GM12892 (cell line): Measurements from ENCODE around the gene CPS1.

Experiments used
- DNase-seq: peaks from one replicate; pipeline ENCODE4 v3.0.0; 2011; ENCODE audit not compliant: insufficient read length
- FAIRE-seq: peaks from 2 replicates; lab custom pipeline; 2011; peaks lifted over from hg19 to GRCh38; lab: Jason Lieb, UNC
- POLR2A ChIP-seq: IDR thresholded peaks from 2 replicates; pipeline ENCODE4 v1.6.1; 2011; ENCODE audit warnings: low read depth, low read length, control low read depth
- POLR2AphosphoS5 ChIP-seq: IDR thresholded peaks from 2 replicates; pipeline ENCODE4 v1.6.1; 2011; ENCODE audit warnings: low read depth, low read length, control low read depth
- TAF1 ChIP-seq: IDR thresholded peaks from 2 replicates; pipeline ENCODE4 v1.6.1; 2011; ENCODE audit warnings: low read depth, mild to moderate bottlenecking, control low read depth, low read length, borderline replicate concordance

CPS1 gene

DNA sequence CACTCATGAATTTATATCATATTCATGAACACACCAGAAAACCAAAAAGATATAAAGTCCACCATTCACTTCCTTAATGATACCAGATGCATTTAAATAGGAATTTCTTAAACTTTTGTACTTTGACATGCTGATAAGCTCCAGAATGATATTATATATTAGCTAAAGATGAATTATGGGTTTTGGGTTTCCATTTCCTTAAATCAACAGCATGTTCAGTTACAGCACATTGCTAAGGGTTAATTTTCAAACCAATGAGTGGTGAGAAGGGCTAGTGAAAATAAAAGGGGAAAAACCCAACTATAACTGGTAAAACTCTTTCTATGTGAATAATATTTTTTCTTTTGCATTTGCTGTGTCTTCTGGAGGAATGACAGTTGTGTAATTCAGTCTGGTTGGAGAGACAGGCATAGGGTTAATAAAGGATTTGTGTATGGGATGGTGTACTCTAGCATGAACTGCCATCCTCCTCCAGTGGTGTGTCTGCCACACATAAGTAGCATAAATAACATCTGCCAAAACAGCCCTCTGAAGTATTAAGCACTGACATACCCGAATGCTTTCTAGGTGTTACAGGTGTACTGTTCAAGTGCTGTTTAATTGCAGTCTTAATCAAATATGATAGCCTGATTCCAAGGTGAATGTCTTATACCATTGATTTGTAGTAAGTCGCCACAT lies 19.3 kb upstream of the CPS1 start:
- TF ChIP-seq POLR2A (no peak), POLR2AphosphoS5 (no peak), TAF1 (no peak)
- no peak for FAIRE-seq
- DNase-seq, result no peak

DNA sequence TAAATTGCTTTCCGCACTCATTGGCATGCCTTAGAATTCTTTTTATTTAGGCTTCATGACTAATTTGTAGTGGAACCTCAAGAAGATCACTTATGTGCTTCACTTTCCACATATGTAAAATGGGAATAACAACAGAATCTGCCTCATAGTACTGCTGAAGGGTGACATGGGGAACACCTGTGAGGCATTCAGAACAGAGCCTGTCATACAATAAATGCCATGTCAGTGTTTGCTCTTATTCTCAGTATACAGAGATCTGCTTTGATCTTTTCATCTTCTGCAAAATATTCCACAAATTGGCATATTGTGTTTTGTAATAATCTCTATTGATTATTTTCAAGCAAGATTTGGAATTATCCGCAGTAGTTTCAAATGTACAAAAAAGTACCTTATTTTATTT lies 17.4 kb upstream of the CPS1 start:
- FAIRE-seq (no peak), DNase-seq (no peak)
- TF ChIP-seq TAF1 (no peak), POLR2A (no peak), POLR2AphosphoS5 (no peak)

DNA sequence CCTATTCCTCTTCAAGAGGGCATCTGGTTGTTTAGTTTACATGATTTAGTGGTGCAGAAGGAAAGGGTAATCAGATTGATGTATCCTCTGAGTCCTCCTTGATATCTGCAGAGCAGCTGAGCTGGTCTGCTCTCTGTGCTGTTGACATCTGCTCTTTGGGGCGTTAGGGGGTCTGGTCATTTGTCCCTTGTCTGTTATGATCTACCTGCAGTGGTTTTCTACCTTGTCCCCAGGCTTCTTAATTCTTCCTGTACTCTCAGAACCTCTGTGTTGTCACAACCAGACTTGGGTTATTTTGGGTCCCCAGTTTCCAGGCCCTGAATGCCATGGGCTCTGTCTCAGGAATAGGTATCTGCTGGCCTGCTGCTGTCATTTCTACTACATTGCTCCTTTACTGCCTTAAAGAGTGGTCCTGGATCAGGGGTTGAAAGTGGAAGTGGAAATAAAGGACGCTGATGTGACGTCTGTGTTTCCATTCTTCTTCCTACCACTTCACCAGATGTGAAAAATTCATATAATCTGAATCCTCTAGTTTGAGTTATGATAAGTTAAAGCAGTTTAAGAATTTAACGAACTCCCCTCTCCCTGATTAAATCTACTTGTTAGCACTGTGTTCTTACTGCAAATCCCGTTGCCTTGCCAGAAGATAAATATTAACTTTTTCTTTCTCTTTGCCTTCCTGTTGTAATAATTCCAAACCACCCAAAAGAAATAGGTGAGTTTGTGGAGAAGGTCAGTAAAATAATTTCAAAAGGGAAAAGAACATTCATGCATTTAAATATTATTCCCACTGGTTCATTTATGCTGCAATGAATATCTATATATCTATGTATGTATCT lies 16.6 kb upstream of the CPS1 start:
- FAIRE-seq (no peak), DNase-seq (no peak)
- TF ChIP-seq POLR2A (no peak), TAF1 (no peak), POLR2AphosphoS5 (no peak)

DNA sequence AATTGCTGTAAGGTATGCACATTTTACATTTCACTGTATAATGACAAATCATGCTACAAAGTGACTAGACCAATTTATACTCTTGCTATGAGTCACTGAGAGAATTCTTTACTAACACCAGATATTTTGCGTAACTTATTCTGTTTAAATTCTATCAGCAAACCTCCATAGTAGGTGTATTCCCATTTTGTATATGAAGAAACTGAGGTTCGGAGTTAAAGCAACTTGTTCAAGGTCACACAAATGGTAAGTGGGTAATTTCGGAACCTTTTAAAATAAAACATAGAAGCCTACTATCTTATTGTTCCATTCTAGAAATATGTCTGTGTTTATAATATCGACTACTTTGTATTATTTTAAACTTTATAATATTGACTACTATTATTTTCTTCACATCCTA lies 15.9 kb upstream of the CPS1 start:
- TF ChIP-seq POLR2A (no peak), POLR2AphosphoS5 (no peak), TAF1 (no peak)
- DNase-seq (no peak), FAIRE-seq (no peak)

GRCh38 chr2:210540900-210541289 lies 15.5 kb upstream of the CPS1 start:
- TF ChIP-seq POLR2AphosphoS5 (no peak), POLR2A (no peak), TAF1 (no peak)
- DNase-seq (no peak), FAIRE-seq (no peak)

DNA sequence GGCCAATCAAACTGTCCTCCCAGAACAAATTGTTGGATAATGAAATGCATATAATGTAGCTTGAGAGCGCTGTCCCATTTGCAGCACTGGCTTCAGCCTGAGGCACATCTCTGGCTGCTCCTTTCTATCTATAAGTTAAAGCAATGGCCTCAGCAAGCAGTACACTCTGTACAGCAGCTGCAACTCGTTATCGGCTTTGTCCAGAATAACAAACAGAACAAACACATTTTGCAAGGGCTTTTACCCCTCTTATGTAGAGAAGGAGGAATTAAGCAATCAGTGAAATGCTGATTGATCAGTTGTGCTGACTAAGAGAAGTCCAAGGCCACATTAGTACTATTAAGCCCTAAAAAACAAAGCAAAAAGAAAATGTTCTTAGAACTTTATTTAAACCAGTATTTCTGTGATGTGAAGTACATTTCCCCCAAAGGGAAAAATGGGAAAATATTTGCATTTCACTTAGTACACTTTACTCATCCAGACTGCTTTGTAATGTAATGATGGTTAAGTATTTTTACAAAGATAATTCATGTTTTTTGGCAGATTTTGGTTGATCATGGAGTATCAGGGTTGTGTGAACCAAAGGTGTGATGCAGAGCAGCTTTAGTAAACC lies 15.0 kb upstream of the CPS1 start:
- FAIRE-seq (no peak), DNase-seq (no peak)
- no peak for TF ChIP-seq POLR2AphosphoS5
- no peak for TF ChIP-seq POLR2A
- no peak for TF ChIP-seq TAF1

- DNase-seq, result no peak
- FAIRE-seq, result no peak
- TF ChIP-seq POLR2AphosphoS5, result no peak
- no peak for TF ChIP-seq TAF1
- TF ChIP-seq POLR2A, result no peak
Measured at GRCh38 chr2:210544007-210544590, 12.3 kb upstream of the CPS1 start.

GRCh38 chr2:210544831-210545230 lies 11.6 kb upstream of the CPS1 start:
- DNase-seq, result no peak
- FAIRE-seq, result no peak
- no peak for TF ChIP-seq POLR2A
- TF ChIP-seq TAF1, result no peak

GRCh38 chr2:210546424-210547208 lies 9.8 kb upstream of the CPS1 start:
- DNase-seq, result no peak
- no peak for FAIRE-seq
- TF ChIP-seq POLR2A, result no peak
- TF ChIP-seq TAF1, result no peak
- no peak for TF ChIP-seq POLR2AphosphoS5

DNA sequence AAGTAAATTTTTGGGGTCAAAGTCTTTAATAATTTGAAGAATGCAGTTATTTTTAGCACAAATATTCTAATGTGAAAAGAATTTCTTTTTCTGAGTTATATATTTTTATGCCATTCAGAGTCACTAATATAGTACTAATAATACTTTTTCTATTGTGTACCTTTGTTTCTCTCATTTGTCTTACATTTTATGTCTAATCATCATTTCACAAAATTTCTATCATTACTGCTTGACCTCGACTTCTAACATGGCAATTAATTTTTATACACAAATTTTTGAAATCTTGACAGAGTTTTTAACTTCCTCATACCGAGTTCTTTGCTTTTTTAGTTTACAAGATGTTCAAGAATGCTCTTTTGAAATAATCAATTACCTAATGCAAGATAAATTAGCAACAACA lies 8.4 kb upstream of the CPS1 start:
- FAIRE-seq (no peak), DNase-seq (no peak)
- TF ChIP-seq POLR2A (no peak), POLR2AphosphoS5 (no peak), TAF1 (no peak)
